Measurements from ENCODE around the gene APP.
"Not testable (repeated sequence)": the region's sequence is repeated elsewhere in the genome, so short reads cannot be mapped to it uniquely, and the experiment has no call there.

The APP gene

GRCh38 chr21:26041431-26042180 lies 129.0 kb downstream of the APP start:
- CTCF ChIA-PET: interaction anchor here (1.2 to 1.5 kb wide), 3 partner anchors 10 to 49 kb away, joined by 3 to 5 read pairs (median 3); no protein-coding TSS in a partner anchor
- DNase-seq (ENCODE audit: extremely low spot score): no peak
- POLR2A ChIA-PET: no interaction called here
- no peak for TF ChIP-seq CTCF (IDR thresholded peaks at IDR 0.05; ENCODE audit: control extremely low read depth, extremely low read depth, low read depth, missing control alignments)

- CTCF ChIA-PET: no interaction called here
- no peak for DNase-seq (ENCODE audit: extremely low spot score)
- POLR2A ChIA-PET: no interaction called here
- no peak for TF ChIP-seq CTCF (IDR thresholded peaks at IDR 0.05; ENCODE audit: control extremely low read depth, extremely low read depth, low read depth, missing control alignments)
Measured at GRCh38 chr21:26036916-26037315, 133.7 kb downstream of the APP start.

- TF ChIP-seq CTCF (IDR thresholded peaks at IDR 0.05; ENCODE audit: control extremely low read depth, extremely low read depth, low read depth, missing control alignments): no peak
- POLR2A ChIA-PET: no interaction called here
- DNase-seq (ENCODE audit: extremely low spot score): no peak
- CTCF ChIA-PET: interaction anchor here (0.8 kb wide), 1 partner anchor 23 kb away, joined by 3 read pairs; no protein-coding TSS in a partner anchor
Measured at GRCh38 chr21:26032263-26032662, 138.3 kb downstream of the APP start.

DNA sequence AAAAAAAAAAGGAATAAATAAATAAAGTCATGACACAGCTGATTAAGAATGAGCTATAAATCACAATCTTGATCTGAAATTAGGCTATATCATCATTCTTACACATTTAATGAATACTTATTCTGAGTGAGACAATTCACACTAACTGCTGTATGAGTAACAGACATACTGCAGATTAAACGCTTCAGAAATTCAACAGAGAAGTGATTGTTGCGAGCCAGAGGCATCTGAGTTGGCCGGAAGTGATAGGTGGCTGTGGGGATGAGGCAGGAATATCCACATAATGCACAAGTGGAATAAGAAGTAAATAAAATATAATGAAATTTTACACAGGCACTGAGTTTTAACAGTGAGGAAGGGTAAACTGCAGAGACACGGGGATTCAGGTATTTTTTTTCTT lies 142.4 kb downstream of the APP start:
- ChIA-PET POLR2A (no interaction called here), CTCF (interaction anchor here (0.6 kb wide), 1 partner anchor 77 kb away, joined by 3 read pairs; no protein-coding TSS in a partner anchor)
- DNase-seq (ENCODE audit: extremely low spot score): no peak
- TF ChIP-seq CTCF (IDR thresholded peaks at IDR 0.05; ENCODE audit: control extremely low read depth, extremely low read depth, low read depth, missing control alignments): no peak

GRCh38 chr21:26027696-26028095 lies 142.9 kb downstream of the APP start:
- DNase-seq (ENCODE audit: extremely low spot score): no peak
- CTCF ChIA-PET: interaction anchor here (0.6 to 0.8 kb wide), 2 partner anchors 47 to 77 kb away, joined by 3 read pairs; no protein-coding TSS in a partner anchor
- POLR2A ChIA-PET: no interaction called here
- no peak for TF ChIP-seq CTCF (IDR thresholded peaks at IDR 0.05; ENCODE audit: control extremely low read depth, extremely low read depth, low read depth, missing control alignments)

DNA sequence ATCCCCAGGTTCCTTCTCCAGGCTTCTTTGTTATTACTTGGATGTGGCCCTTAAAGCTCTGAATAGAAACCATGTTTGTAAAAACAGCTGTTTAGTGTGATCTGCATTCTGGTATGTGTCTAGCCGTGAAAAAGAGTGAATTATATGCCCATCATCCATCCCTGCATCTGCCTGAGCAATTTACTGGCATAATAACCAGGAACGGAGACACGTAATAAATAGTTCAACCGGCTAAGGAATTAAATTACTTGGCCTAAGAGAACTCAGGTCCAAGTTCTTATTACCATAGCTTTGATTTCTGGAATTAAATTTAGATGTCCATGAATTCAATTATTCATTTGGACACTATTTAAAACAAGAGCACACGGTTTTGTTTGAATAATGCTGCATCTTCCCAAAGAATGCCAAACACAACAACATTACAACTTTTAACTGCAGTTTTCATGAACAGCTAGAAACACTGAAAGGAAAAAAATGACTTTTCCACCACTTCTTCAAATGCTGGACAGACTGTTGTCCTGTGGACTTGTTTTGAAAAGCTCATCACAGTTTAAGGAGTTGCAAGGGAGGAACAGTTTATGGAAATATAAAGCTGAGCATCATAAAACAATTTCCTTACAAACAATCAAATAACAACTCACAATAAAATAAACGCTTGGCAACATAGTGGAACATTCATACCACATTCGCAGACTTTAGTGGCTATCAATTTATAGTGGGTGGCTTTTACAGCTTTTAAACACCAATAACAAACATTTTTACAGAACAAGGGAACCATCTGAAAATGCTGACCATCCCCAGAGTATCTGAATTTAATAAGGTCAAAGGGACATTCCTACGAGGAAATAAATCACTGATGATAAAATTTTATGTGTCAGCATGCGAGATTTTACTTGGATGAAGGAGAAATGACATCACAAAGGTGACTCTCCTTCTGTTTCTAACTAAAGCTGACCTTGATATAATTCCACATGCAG lies 144.7 kb downstream of the APP start:
- TF ChIP-seq CTCF (IDR thresholded peaks at IDR 0.05; ENCODE audit: control extremely low read depth, extremely low read depth, low read depth, missing control alignments): no peak
- ChIA-PET POLR2A (no interaction called here), CTCF (no interaction called here)
- no peak for DNase-seq (ENCODE audit: extremely low spot score)

DNA sequence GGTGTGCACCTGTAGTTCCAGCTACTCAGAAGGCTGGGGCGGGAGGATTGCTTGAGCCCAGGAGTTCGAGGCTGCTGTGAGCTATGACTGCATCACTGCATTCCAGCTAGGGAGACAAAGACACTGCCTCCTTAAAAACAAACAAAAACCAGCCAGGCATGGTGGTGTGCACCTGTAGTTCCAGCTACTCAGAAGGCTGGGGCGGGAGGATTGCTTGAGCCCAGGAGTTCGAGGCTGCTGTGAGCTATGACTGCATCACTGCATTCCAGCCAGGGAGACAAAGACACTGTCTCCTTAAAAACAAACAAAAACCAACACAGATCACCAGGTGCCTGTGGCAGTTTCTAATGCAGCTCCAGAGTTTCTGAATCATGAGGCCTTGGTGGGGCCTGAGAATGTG lies 147.2 kb downstream of the APP start:
- POLR2A ChIA-PET; CTCF ChIA-PET; DNase-seq (ENCODE audit: extremely low spot score): not testable (repeated sequence)

- POLR2A ChIA-PET; DNase-seq (ENCODE audit: extremely low spot score); CTCF ChIA-PET: not testable (repeated sequence)
Measured at GRCh38 chr21:26022598-26023337, 147.8 kb downstream of the APP start.
